B cell (primary cell): Measurements from ENCODE around the gene GRN. TPM values are rescaled to one million over a fixed set of nuclear protein-coding genes. Genes with fewer than 3 reads are reported as not detected.
A peak's percentile ranks its signal among the peaks of the same experiment; 100 is the strongest.

Source experiments
- ATAC-seq: fragments of 200-7000 bp; cut with Tn5 transposase; one replicate; pipeline ENCODE4 v1.10.0; 2021; ENCODE audit warnings: low read depth, mild to moderate bottlenecking, moderate number of reproducible peaks, moderate library complexity
- CTCF ChIA-PET: fragments of 350-600 bp; sonication (Branson Sonifier 250); formaldehyde crosslinking; loops from one replicate; lab custom pipeline; 2021; ENCODE audit warnings: antibody characterized with exemption, inconsistent platforms; lab: Charles Lee
- POLR2A ChIA-PET: fragments of 350-600 bp; sonication (Branson Sonifier 250); formaldehyde crosslinking; loops from one replicate; lab custom pipeline; 2021; ENCODE audit warnings: antibody characterized with exemption; lab: Charles Lee
- DNase-seq: peaks from one replicate; pipeline ENCODE4 v3.0.0; 2013
- H2AFZ ChIP-seq: 2 replicates; pipeline ENCODE4 v1.6.1; 2012; ENCODE audit warnings: mild to moderate bottlenecking, low read depth, low read length; ENCODE audit not compliant: insufficient read depth, poor library complexity, severe bottlenecking
- H3K27ac ChIP-seq, 2 donors: 1 replicate in 1 of 2; 2 replicates in 1 of 2; pipeline ENCODE4 v1.5.1; 2012 to 2013; ENCODE audit warnings: low read length in 2 of 2, mild to moderate bottlenecking in 2 of 2, moderate library complexity in 1 of 2
- H3K27me3 ChIP-seq, 4 experiments: fragments of 200-600 bp in 1 of 4; sonication (generic) in 1 of 4; replicated peaks in 1 of 4; 1 replicate in 2 of 4; 2 replicates in 2 of 4; pipeline versions ENCODE4 v1.6.1 to v1.7.0; 2013 to 2016; ENCODE audit warnings: low read length in 3 of 4, mild to moderate bottlenecking in 2 of 4, mixed read lengths in 1 of 4, moderate library complexity in 1 of 4; ENCODE audit not compliant: insufficient read depth in 4 of 4, control insufficient read depth in 3 of 4; ENCODE audit errors: control extremely low read depth in 1 of 4
- H3K36me3 ChIP-seq, 2 experiments: replicated peaks in 1 of 2; 1 replicate in 1 of 2; 2 replicates in 1 of 2; pipeline versions ENCODE4 v1.6.1 to v1.7.1; 2013; ENCODE audit warnings: low read length in 1 of 2; ENCODE audit not compliant: insufficient read depth in 2 of 2, control insufficient read depth in 1 of 2; ENCODE audit errors: control extremely low read depth in 1 of 2, extremely low read depth in 1 of 2
- H3K4me1 ChIP-seq, 2 donors: fragments of 200-600 bp in 1 of 2; sonication (generic) in 1 of 2; 1 replicate in 1 of 2; 2 replicates in 1 of 2; pipeline versions ENCODE4 v1.5.1 to v1.6.1; 2013 to 2017; ENCODE audit warnings: low read length in 2 of 2; ENCODE audit not compliant: control insufficient read depth in 2 of 2, insufficient read depth in 2 of 2
- H3K4me2 ChIP-seq: replicated peaks from 2 replicates; pipeline ENCODE3; 2012; ENCODE audit warnings: mild to moderate bottlenecking, low read depth, low read length; ENCODE audit not compliant: poor library complexity, severe bottlenecking
- H3K4me3 ChIP-seq, 5 experiments: fragments of 200-600 bp in 1 of 5; sonication (generic) in 1 of 5; 1 replicate in 3 of 5; 2 replicates in 2 of 5; pipeline versions ENCODE4 v1.5.1 to v1.7.0; 2011 to 2016; ENCODE audit warnings: low read length in 4 of 5, mild to moderate bottlenecking in 4 of 5, low read depth in 2 of 5, control low read depth in 1 of 5, moderate library complexity in 1 of 5; ENCODE audit not compliant: insufficient read depth in 1 of 5; ENCODE audit errors: control extremely low read depth in 1 of 5, extremely low read depth in 1 of 5
- H3K79me2 ChIP-seq: fragments of 200-600 bp; sonication (generic); one replicate; pipeline ENCODE4 v1.6.0; 2016; ENCODE audit warnings: low read length; ENCODE audit not compliant: control insufficient read depth, insufficient read depth
- H3K9ac ChIP-seq: fragments of 200-600 bp; sonication (generic); 2 replicates; pipeline ENCODE4 v1.6.1; 2017; ENCODE audit warnings: mild to moderate bottlenecking, low read length, moderate library complexity
- H3K9me3 ChIP-seq, 3 donors: one replicate each; pipeline versions ENCODE4 v1.6.1 to v1.7.1; 2013; ENCODE audit warnings: low read length in 2 of 3; ENCODE audit not compliant: control insufficient read depth in 2 of 3, insufficient read depth in 1 of 3; ENCODE audit errors: control extremely low read depth in 1 of 3
- H4K20me1 ChIP-seq: 2 replicates; pipeline ENCODE4 v1.6.0; 2012; ENCODE audit warnings: mild to moderate bottlenecking, low read length; ENCODE audit not compliant: insufficient read depth, control insufficient read depth, poor library complexity, severe bottlenecking
- H3K27ac Mint-ChIP-seq: one replicate; pipeline ENCODE4 v1.8.0; 2021; ENCODE audit warnings: mixed read lengths
- H3K27me3 Mint-ChIP-seq: one replicate; pipeline ENCODE4 v1.8.0; 2021; ENCODE audit warnings: mixed read lengths
- H3K4me1 Mint-ChIP-seq: one replicate; pipeline ENCODE4 v1.8.0; 2021; ENCODE audit warnings: mixed read lengths
- H3K4me3 Mint-ChIP-seq: one replicate; pipeline ENCODE4 v1.8.0; 2021; ENCODE audit warnings: mixed read lengths
- H3K9me3 Mint-ChIP-seq: one replicate; pipeline ENCODE4 v1.8.0; 2022; ENCODE audit warnings: mixed read lengths; ENCODE audit not compliant: insufficient read depth
- EZH2 ChIP-seq: IDR thresholded peaks from 2 replicates; pipeline ENCODE4 v1.6.1; 2012; ENCODE audit warnings: borderline replicate concordance, low read depth, mild to moderate bottlenecking, moderate library complexity, low read length; ENCODE audit not compliant: insufficient read depth, poor library complexity, severe bottlenecking
- WGBS: methylation state at CpG from one replicate; pipeline ENCODE4 v1.1.5; 2013; ENCODE audit warnings: missing lambda C conversion rate; ENCODE audit not compliant: insufficient coverage; 5-methylcytosine and 5-hydroxymethylcytosine counted together
- intact Hi-C: fragments of 100-400 bp; cut with micrococcal nuclease; formaldehyde crosslinking; loops from one replicate; pipeline ENCODE4 v1.10.0; 2022
- polyA plus RNA-seq: library from polyadenylated mRNA; depleted of rRNA; stranded (reverse); fragments of >200 nt; gene quantifications from 2 replicates; pipeline ENCODE4 v1.2.3, GENCODE V29; 2012
- total RNA-seq, 2 donors: library from RNA; stranded (reverse); fragments of 120-200 nt in 1 of 2; gene quantifications; 1 replicate in 1 of 2; 2 replicates in 1 of 2; pipeline versions ENCODE4 v1.2.3 to v1.2.4, GENCODE V29; 2013 to 2022
- TF ChIP-seq, protein P1 (sequence below): fragments of 200-600 bp; IDR thresholded peaks from one replicate; pipeline ENCODE4 v1.8.0; 2022; ENCODE audit warnings: antibody characterized with exemption, mild to moderate bottlenecking

The GRN gene
- total and polyA plus RNA-seq, 2 donors (not counting 1 experiment from before 2014, with no cell fraction given), result 187 to 226 TPM

- no peak overlapping the region for H3K4me3 ChIP-seq
- intact Hi-C loops, result no loop called here
- H3K4me1 ChIP-seq, result peaks cover 10 to 20% of the 10 kb centered on the region in 2 donors
- no peaks in the 10 kb centered on the region for H3K79me2 ChIP-seq
- no peak overlapping the region for H3K9ac ChIP-seq
- 80% methylated on average over 7 of the region's 14 CpGs for WGBS
- H3K4me2 ChIP-seq, result no peak overlapping the region
- TF ChIP-seq, protein P1, sequence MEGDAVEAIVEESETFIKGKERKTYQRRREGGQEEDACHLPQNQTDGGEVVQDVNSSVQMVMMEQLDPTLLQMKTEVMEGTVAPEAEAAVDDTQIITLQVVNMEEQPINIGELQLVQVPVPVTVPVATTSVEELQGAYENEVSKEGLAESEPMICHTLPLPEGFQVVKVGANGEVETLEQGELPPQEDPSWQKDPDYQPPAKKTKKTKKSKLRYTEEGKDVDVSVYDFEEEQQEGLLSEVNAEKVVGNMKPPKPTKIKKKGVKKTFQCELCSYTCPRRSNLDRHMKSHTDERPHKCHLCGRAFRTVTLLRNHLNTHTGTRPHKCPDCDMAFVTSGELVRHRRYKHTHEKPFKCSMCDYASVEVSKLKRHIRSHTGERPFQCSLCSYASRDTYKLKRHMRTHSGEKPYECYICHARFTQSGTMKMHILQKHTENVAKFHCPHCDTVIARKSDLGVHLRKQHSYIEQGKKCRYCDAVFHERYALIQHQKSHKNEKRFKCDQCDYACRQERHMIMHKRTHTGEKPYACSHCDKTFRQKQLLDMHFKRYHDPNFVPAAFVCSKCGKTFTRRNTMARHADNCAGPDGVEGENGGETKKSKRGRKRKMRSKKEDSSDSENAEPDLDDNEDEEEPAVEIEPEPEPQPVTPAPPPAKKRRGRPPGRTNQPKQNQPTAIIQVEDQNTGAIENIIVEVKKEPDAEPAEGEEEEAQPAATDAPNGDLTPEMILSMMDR, result no peak
- TF ChIP-seq EZH2, result no peak
- no peaks in the 10 kb centered on the region for H4K20me1 ChIP-seq
- no peak overlapping the region for H2AFZ ChIP-seq
- POLR2A ChIA-PET, result no interaction called here
- no peaks in the 10 kb centered on the region for H3K36me3 ChIP-seq
- ATAC-seq, result no peak
- H3K9me3 ChIP-seq, result no peaks in the 10 kb centered on the region
- no peak for DNase-seq
- H3K4me3 Mint-ChIP-seq, result no peak overlapping the region
- H3K27ac Mint-ChIP-seq, result peak overlapping the region; percentile 56
- no peaks in the 10 kb centered on the region for H3K9me3 Mint-ChIP-seq
- H3K4me1 Mint-ChIP-seq, result peaks cover 11% of the 10 kb centered on the region
- H3K27me3 Mint-ChIP-seq, result peaks cover 10% of the 10 kb centered on the region
- CTCF ChIA-PET, result interaction anchor here (0.9 to 6.2 kb wide), 5 partner anchors 7 to 155 kb away, joined by 3 to 52 read pairs (median 3); no protein-coding TSS in a partner anchor
- peaks cover 0 to 24% (median 6%) of the 10 kb centered on the region in 4 experiments for H3K27me3 ChIP-seq
- H3K27ac ChIP-seq, result no peak overlapping the region
These were observed 14.5 kb downstream of the GRN start for GRCh38 chr17:44359458-44360143.

- H3K4me3 Mint-ChIP-seq, result no peak overlapping the region
- ChIA-PET CTCF (interaction anchor here (0.9 to 6.2 kb wide), 4 partner anchors 8 to 154 kb away, joined by 3 to 52 read pairs (median 3); no protein-coding TSS in a partner anchor), POLR2A (no interaction called here)
- TF ChIP-seq, protein P1, result no peak
- no peak for TF ChIP-seq EZH2
- H3K9me3 Mint-ChIP-seq, result no peaks in the 10 kb centered on the region
- H3K4me2 ChIP-seq, result no peak overlapping the region
- no peaks in the 10 kb centered on the region for H3K79me2 ChIP-seq
- peaks cover 0 to 26% (median 8%) of the 10 kb centered on the region in 4 experiments for H3K27me3 ChIP-seq
- peaks cover 10 to 20% of the 10 kb centered on the region in 2 donors for H3K4me1 ChIP-seq
- intact Hi-C loops, result no loop called here
- no peaks in the 10 kb centered on the region for H3K9me3 ChIP-seq
- no peak overlapping the region for H3K4me3 ChIP-seq
- 60% methylated on average over 1 of the region's 6 CpGs for WGBS
- no peaks in the 10 kb centered on the region for H4K20me1 ChIP-seq
- ATAC-seq (no peak), DNase-seq (no peak)
- peaks cover 14% of the 10 kb centered on the region for H3K27me3 Mint-ChIP-seq
- peak overlapping the region; percentile 56 for H3K27ac Mint-ChIP-seq
- H3K27ac ChIP-seq, result no peak overlapping the region
- H3K4me1 Mint-ChIP-seq, result peaks cover 11% of the 10 kb centered on the region
- no peak overlapping the region for H2AFZ ChIP-seq
- no peaks in the 10 kb centered on the region for H3K36me3 ChIP-seq
- no peak overlapping the region for H3K9ac ChIP-seq
These were observed 15.0 kb downstream of the GRN start for GRCh38 chr17:44360144-44360533.
